Kidney epithelial cell (primary cell): ENCODE results near the gene SMYD1. TPM values are rescaled to one million over a fixed set of nuclear protein-coding genes. Genes with fewer than 3 reads are reported as not detected.

Experiments used
- DNase-seq: peaks from one replicate; pipeline ENCODE4 v3.0.0-alpha.2; 2010; ENCODE audit warnings: low read depth
- H3K27me3 ChIP-seq: 2 replicates; pipeline ENCODE4 v1.6.0; 2011; ENCODE audit warnings: low read length; ENCODE audit not compliant: control insufficient read depth, insufficient read depth
- H3K36me3 ChIP-seq: 2 replicates; pipeline ENCODE4 v1.5.1; 2011; ENCODE audit warnings: low read length; ENCODE audit not compliant: control insufficient read depth, insufficient read depth
- H3K4me3 ChIP-seq: 2 replicates; pipeline ENCODE4 v1.5.1; 2011; ENCODE audit warnings: low read depth, mild to moderate bottlenecking, control low read depth, low read length
- CTCF ChIP-seq: IDR thresholded peaks from 2 replicates; pipeline ENCODE4 v1.5.1; 2011; ENCODE audit warnings: mild to moderate bottlenecking, moderate library complexity, low read length, control low read depth, inconsistent platforms; ENCODE audit not compliant: insufficient read depth, poor library complexity, severe bottlenecking
- total RNA-seq: library from RNA; depleted of rRNA; stranded (reverse); fragments of >200 nt; gene quantifications from 2 replicates; pipeline ENCODE4 v1.2.3, GENCODE V29; 2015

Gene SMYD1
- total RNA-seq, 1 donor from 2014 or later, result not detected

GRCh38 chr2:88098558-88098900 lies 30.9 kb downstream of the SMYD1 start:
- TF ChIP-seq CTCF, result no peak
- H3K27me3 ChIP-seq, result no peaks in the 10 kb centered on the region

GRCh38 chr2:88099798-88100488 lies 32.3 kb downstream of the SMYD1 start:
- DNase-seq, result no peak
- no peak for TF ChIP-seq CTCF
- no peaks in the 10 kb centered on the region for H3K36me3 ChIP-seq
- H3K4me3 ChIP-seq, result no peak overlapping the region
- H3K27me3 ChIP-seq, result no peaks in the 10 kb centered on the region

More at GRCh38 chr2:88098558-88098900, 30.9 kb downstream of the SMYD1 start:
- DNase-seq, result no peak
- Histone ChIP-seq H3K4me3 (no peak overlapping the region), H3K36me3 (no peaks in the 10 kb centered on the region)

GRCh38 chr2:88100489-88100858 lies 32.8 kb downstream of the SMYD1 start:
- Histone ChIP-seq H3K27me3 (no peaks in the 10 kb centered on the region), H3K36me3 (no peaks in the 10 kb centered on the region), H3K4me3 (no peak overlapping the region)
- no peak for TF ChIP-seq CTCF
- DNase-seq, result no peak

GRCh38 chr2:88108796-88109195 lies 41.2 kb downstream of the SMYD1 start:
- DNase-seq, result no peak
- no peak for TF ChIP-seq CTCF
- H3K36me3 ChIP-seq, result no peaks in the 10 kb centered on the region
- no peak overlapping the region for H3K4me3 ChIP-seq
- H3K27me3 ChIP-seq, result no peaks in the 10 kb centered on the region

GRCh38 chr2:88110830-88111229 lies 43.2 kb downstream of the SMYD1 start:
- H3K27me3 ChIP-seq, result no peaks in the 10 kb centered on the region
- TF ChIP-seq CTCF, result no peak
- no peaks in the 10 kb centered on the region for H3K36me3 ChIP-seq
- no peak overlapping the region for H3K4me3 ChIP-seq
- no peak for DNase-seq

GRCh38 chr2:88113069-88113468 lies 45.4 kb downstream of the SMYD1 start:
- H3K27me3 ChIP-seq, result no peaks in the 10 kb centered on the region
- no peaks in the 10 kb centered on the region for H3K36me3 ChIP-seq
- H3K4me3 ChIP-seq, result no peak overlapping the region
- no peak for DNase-seq
- no peak for TF ChIP-seq CTCF
